ENCODE measurements around the gene FURIN.
"Not testable (repeated sequence)": the region's sequence is repeated elsewhere in the genome, so short reads cannot be mapped to it uniquely, and the experiment has no call there.

Gene FURIN

GRCh38 chr15:90870354-90871138 lies 2.2 kb downstream of the FURIN start:
- DNase-seq (ENCODE audit: low read depth in 3 of 3), result no peak

GRCh38 chr15:90871139-90871715 lies 2.8 kb downstream of the FURIN start:
- DNase-seq (ENCODE audit: low read depth in 3 of 3), result no peak

GRCh38 chr15:90871716-90872485 lies 3.5 kb downstream of the FURIN start:
- DNase-seq (ENCODE audit: low read depth in 3 of 3), result no peak

- peak in 2 of 3 experiments; percentile 54 for DNase-seq (ENCODE audit: low read depth in 3 of 3)
Measured at GRCh38 chr15:90872486-90873184, 4.2 kb downstream of the FURIN start.

- DNase-seq (ENCODE audit: low read depth in 3 of 3), result no peak
Measured at GRCh38 chr15:90873488-90873997, 5.2 kb downstream of the FURIN start.

- no peak for DNase-seq (ENCODE audit: low read depth in 3 of 3)
Measured at GRCh38 chr15:90873998-90874605, 5.7 kb downstream of the FURIN start.

GRCh38 chr15:90874986-90875385 lies 6.6 kb downstream of the FURIN start:
- DNase-seq (ENCODE audit: low read depth in 3 of 3), result not testable (repeated sequence)

- DNase-seq (ENCODE audit: low read depth in 3 of 3), result no peak
Measured at GRCh38 chr15:90875549-90875981, 7.2 kb downstream of the FURIN start.

- no peak for DNase-seq (ENCODE audit: low read depth in 3 of 3)
Measured at GRCh38 chr15:90876046-90876445, 7.7 kb downstream of the FURIN start.

- DNase-seq (ENCODE audit: low read depth in 3 of 3), result no peak
Measured at GRCh38 chr15:90876512-90877170, 8.3 kb downstream of the FURIN start.

GRCh38 chr15:90877315-90877714 lies 8.9 kb downstream of the FURIN start:
- no peak for DNase-seq (ENCODE audit: low read depth in 3 of 3)

GRCh38 chr15:90877996-90878395 lies 9.6 kb downstream of the FURIN start:
- no peak for DNase-seq (ENCODE audit: low read depth in 3 of 3)

- DNase-seq (ENCODE audit: low read depth in 3 of 3), result no peak
Measured at GRCh38 chr15:90878660-90879059, 10.3 kb downstream of the FURIN start.

- no peak for DNase-seq (ENCODE audit: low read depth in 3 of 3)
Measured at GRCh38 chr15:90879730-90880366, 11.5 kb downstream of the FURIN start.

GRCh38 chr15:90880381-90881145 lies 12.2 kb downstream of the FURIN start:
- DNase-seq (ENCODE audit: low read depth in 3 of 3), result no peak

GRCh38 chr15:90881181-90881977 lies 13.0 kb downstream of the FURIN start:
- no peak for DNase-seq (ENCODE audit: low read depth in 3 of 3)

- DNase-seq (ENCODE audit: low read depth in 3 of 3), result no peak
Measured at GRCh38 chr15:90881978-90882721, 13.8 kb downstream of the FURIN start.
